Measurements from ENCODE around the gene DIS3. TPM values are rescaled to one million over a fixed set of nuclear protein-coding genes. Genes with fewer than 3 reads are reported as not detected.

The DIS3 gene
- total RNA-seq, 1 experiment from 2014 or later = 44.2 TPM

DNA sequence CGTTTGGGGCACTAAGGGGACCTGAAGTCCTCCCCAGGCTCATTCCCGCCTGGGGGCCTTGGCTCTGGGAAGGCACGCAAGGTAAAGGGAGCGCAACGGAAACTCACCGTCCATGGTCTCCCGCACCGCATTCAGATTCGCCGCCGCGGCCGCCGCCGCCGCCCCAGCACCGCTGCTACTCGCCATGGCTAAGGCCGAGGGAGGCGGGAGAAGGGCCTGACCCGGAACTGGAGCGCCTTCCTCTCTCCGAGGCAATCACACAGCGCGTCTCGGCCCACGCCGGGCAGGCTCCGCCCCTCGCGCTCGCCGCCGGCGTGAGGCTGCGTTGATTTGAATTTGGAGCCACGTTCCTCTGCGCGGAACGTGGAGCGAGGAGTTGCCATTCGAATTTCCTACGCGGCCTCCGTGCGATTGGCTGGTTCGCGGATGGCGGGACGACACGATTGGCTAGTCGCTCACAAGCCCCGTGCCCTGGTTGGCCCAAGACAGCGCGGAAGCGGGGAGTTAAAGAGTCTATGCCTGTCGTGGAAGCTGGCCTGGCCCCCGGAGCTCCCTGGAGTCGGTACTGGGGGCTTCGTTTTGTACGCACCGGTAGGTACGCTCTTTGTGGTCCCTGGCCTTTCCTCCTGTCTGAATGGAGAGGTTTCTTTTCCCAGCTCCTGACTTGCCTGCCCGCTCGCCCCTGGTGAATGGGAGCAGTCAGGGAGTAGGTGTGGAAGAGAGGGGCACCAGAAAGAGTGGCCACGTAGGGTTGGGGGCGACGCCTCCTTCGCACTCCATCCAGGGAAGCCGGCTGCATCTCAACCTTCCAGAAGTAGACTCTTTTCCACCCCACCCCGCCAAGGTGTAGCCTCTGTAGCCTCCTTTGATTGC, 54.0 kb downstream of the DIS3 start, which contains the start of the genes BORA and MZT1:
Gene BORA, plus strand, starts transcription at position 507 of the 873 bp plus-strand sequence. CDS start 1,018 bp downstream, outside the sequence.
Gene MZT1, minus strand, starts transcription at position 213 of the 873 bp plus-strand sequence. Its CDS starts 27 bp downstream, at position 186.
- H2AFZ ChIP-seq (ENCODE audit: low read depth, low read length, poor library complexity, severe bottlenecking) = peak within 1 kb of the TSS; percentile 33
- H3K9me2 ChIP-seq (ENCODE audit: insufficient read depth) = no peaks in the 10 kb centered on the region
- no TSS peak for BruUV-seq (replicated peaks)
- H3K4me1 ChIP-seq (ENCODE audit: control insufficient read depth in 1 of 2, insufficient read depth in 2 of 2, low read length in 2 of 2) = peaks cover 8 to 24% of the 10 kb centered on the region in 2 experiments
- peak within 1 kb of the TSS; percentile 93 for H3K4me2 ChIP-seq (ENCODE audit: low read length)
- ATAC-seq (peak; percentile 94), DNase-seq (ENCODE audit: low read depth, low spot score) (peak; percentile 95)
- peaks cover 89% of the 10 kb centered on the region for H3K79me2 ChIP-seq (ENCODE audit: insufficient read depth, low read length)
- H3K9ac ChIP-seq (ENCODE audit: low read length) = peak within 1 kb of the TSS; percentile 86
- H3K9me3 ChIP-seq (ENCODE audit: control insufficient read depth in 1 of 2, insufficient read depth in 1 of 2, low read depth in 1 of 2, low read length in 2 of 2) = no peaks in the 10 kb centered on the region
- CTCF ChIA-PET = no interaction called here
- intact Hi-C loops (cut with micrococcal nuclease) = loop anchor here (5.0 kb wide), 2 partner anchors 55 to 1405 kb away; partner anchors contain the start of genes DIS3, KLF12 and PIBF1
- no peaks in the 10 kb centered on the region for H3K27me3 ChIP-seq (ENCODE audit: insufficient read depth, low read length)
- H4K20me1 ChIP-seq (ENCODE audit: insufficient read depth) = no peaks in the 10 kb centered on the region
- peaks cover 2 to 25% of the 10 kb centered on the region in 2 experiments; a peak in 2 of 4 replicates for H3K36me3 ChIP-seq (ENCODE audit: control insufficient read depth in 1 of 2, insufficient read depth in 2 of 2, low read length in 2 of 2)
- RAD21 ChIA-PET (ENCODE audit: low non-redundant PET in 1 of 2, low total read pairs in 2 of 2, uncharacterized antibody in 2 of 2, unreplicated experiment in 2 of 2) = no interaction called here
- H3K27ac ChIP-seq (ENCODE audit: low read depth, low read length) = peak within 1 kb of the TSS; percentile 82
- peak within 1 kb of the TSS; percentile 63 to 91 for H3K4me3 ChIP-seq (replicated peaks in 1 of 2; ENCODE audit: low read depth in 1 of 2, low read length in 2 of 2)
- POLR2A ChIA-PET = no interaction called here
- TF ChIP-seq, protein P1, sequence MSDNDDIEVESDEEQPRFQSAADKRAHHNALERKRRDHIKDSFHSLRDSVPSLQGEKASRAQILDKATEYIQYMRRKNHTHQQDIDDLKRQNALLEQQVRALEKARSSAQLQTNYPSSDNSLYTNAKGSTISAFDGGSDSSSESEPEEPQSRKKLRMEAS (IDR thresholded peaks at IDR 0.05) = peak; percentile 98
- TF ChIP-seq EGR1 (IDR thresholded peaks at IDR 0.05; ENCODE audit: low read depth) (peak; percentile 54; the same call in 1 of the 2 replicates), ATF3 (IDR thresholded peaks at IDR 0.05) (no peak), SRF (IDR thresholded peaks at IDR 0.05; ENCODE audit: low read depth) (no peak), JUND (IDR thresholded peaks at IDR 0.05) (no peak), FOSL1 (IDR thresholded peaks at IDR 0.05; ENCODE audit: low read depth) (no peak), RAD21 (IDR thresholded peaks at IDR 0.05; ENCODE audit: low read depth) (no peak), CTCF (IDR thresholded peaks at IDR 0.05 in 2 of 3, conservative IDR thresholded peaks at IDR 0.05 in 1 of 3; ENCODE audit: borderline replicate concordance in 1 of 3, insufficient read depth in 1 of 3, low read depth in 2 of 3, low read length in 2 of 3) (no peak), ZFX (IDR thresholded peaks at IDR 0.05) (peak; percentile 68), SP1 (IDR thresholded peaks at IDR 0.05; ENCODE audit: low read depth) (peak; percentile 84), TCF7L2 (IDR thresholded peaks at IDR 0.05; ENCODE audit: borderline replicate concordance, extremely low read depth, insufficient read depth, insufficient read length) (peak; percentile 17), ELF1 (IDR thresholded peaks at IDR 0.05; ENCODE audit: borderline replicate concordance, low read depth) (peak; percentile 84), POLR2AphosphoS5 (IDR thresholded peaks at IDR 0.05; ENCODE audit: low read depth, low read length) (peak; percentile 72), POLR2A (IDR thresholded peaks at IDR 0.05; ENCODE audit: borderline replicate concordance, extremely low read depth, insufficient read depth, insufficient read length) (no peak), YY1 (IDR thresholded peaks at IDR 0.05; ENCODE audit: extremely low read depth, insufficient replicate concordance, low read depth, low read length) (peak; percentile 41), CBX3 (IDR thresholded peaks at IDR 0.05; ENCODE audit: low read depth) (peak; percentile 82; the same call in 1 of the 2 replicates), ZNF274 (IDR thresholded peaks at IDR 0.05; ENCODE audit: low read depth, low read length) (no peak)
- TF ChIP-seq, protein P2, sequence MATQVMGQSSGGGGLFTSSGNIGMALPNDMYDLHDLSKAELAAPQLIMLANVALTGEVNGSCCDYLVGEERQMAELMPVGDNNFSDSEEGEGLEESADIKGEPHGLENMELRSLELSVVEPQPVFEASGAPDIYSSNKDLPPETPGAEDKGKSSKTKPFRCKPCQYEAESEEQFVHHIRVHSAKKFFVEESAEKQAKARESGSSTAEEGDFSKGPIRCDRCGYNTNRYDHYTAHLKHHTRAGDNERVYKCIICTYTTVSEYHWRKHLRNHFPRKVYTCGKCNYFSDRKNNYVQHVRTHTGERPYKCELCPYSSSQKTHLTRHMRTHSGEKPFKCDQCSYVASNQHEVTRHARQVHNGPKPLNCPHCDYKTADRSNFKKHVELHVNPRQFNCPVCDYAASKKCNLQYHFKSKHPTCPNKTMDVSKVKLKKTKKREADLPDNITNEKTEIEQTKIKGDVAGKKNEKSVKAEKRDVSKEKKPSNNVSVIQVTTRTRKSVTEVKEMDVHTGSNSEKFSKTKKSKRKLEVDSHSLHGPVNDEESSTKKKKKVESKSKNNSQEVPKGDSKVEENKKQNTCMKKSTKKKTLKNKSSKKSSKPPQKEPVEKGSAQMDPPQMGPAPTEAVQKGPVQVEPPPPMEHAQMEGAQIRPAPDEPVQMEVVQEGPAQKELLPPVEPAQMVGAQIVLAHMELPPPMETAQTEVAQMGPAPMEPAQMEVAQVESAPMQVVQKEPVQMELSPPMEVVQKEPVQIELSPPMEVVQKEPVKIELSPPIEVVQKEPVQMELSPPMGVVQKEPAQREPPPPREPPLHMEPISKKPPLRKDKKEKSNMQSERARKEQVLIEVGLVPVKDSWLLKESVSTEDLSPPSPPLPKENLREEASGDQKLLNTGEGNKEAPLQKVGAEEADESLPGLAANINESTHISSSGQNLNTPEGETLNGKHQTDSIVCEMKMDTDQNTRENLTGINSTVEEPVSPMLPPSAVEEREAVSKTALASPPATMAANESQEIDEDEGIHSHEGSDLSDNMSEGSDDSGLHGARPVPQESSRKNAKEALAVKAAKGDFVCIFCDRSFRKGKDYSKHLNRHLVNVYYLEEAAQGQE (IDR thresholded peaks at IDR 0.05; ENCODE audit: low read depth) = no peak

Measured in HCT116 (cell line).